IPS-18c (cell line): Measurements from ENCODE around the gene CKMT1A.
"Not testable (repeated sequence)": the region's sequence is repeated elsewhere in the genome, so short reads cannot be mapped to it uniquely, and the experiment has no call there.

Source experiments
- H3K4me3 ChIP-seq: 2 replicates; pipeline ENCODE4 v1.7.0; 2013; ENCODE audit warnings: low read depth, mild to moderate bottlenecking, low read length, moderate library complexity; ENCODE audit not compliant: insufficient read depth
- H3K9me3 ChIP-seq: one replicate; pipeline ENCODE4 v1.6.1; 2013; ENCODE audit warnings: mild to moderate bottlenecking, low read length, moderate library complexity; ENCODE audit not compliant: control insufficient read depth, insufficient read depth

Gene CKMT1A

GRCh38 chr15:43735416-43735815, 41.8 kb downstream of the CKMT1A start:
- no peaks in the 10 kb centered on the region for H3K9me3 ChIP-seq
- H3K4me3 ChIP-seq = no peak overlapping the region

GRCh38 chr15:43746245-43746902, 52.7 kb downstream of the CKMT1A start, which contains the start of gene PDIA3:
Gene PDIA3, plus strand, starts transcription at chr15:43746438. Its CDS starts 102 bp downstream, at chr15:43746540.
- peak within 1 kb of the TSS; percentile 75 for H3K4me3 ChIP-seq
- not testable (repeated sequence) for H3K9me3 ChIP-seq

GRCh38 chr15:43746903-43747309, 53.2 kb downstream of the CKMT1A start:
- H3K9me3 ChIP-seq = not testable (repeated sequence)
- H3K4me3 ChIP-seq = peak overlapping the region; percentile 75

GRCh38 chr15:43748376-43748775, 54.7 kb downstream of the CKMT1A start:
- H3K9me3 ChIP-seq = no peaks in the 10 kb centered on the region
- H3K4me3 ChIP-seq = no peak overlapping the region
